Neural cell (in vitro differentiated cells): ENCODE data around the gene EMID1. TPM values are rescaled to one million over a fixed set of nuclear protein-coding genes. Genes with fewer than 3 reads are reported as not detected.

Experiments used
- H2AFZ ChIP-seq: fragments of 200-600, 300-800 bp; sonication (generic), shearing (Covaris generic); 2 replicates; pipeline ENCODE4 v1.6.0; 2014; ENCODE audit warnings: low read depth, mild to moderate bottlenecking, antibody characterized with exemption, low read length, moderate library complexity
- H3F3A ChIP-seq: fragments of 200-600 bp; shearing (Covaris generic); 2 replicates; pipeline ENCODE4 v1.6.1; 2016; ENCODE audit warnings: mild to moderate bottlenecking, moderate library complexity, mixed read lengths, antibody characterized with exemption, low read length; ENCODE audit not compliant: insufficient read depth, poor library complexity, severe bottlenecking
- H3K27ac ChIP-seq: fragments of 200-600, 300-800 bp; sonication (generic), shearing (Covaris generic); 2 replicates; pipeline ENCODE4 v1.5.1; 2014; ENCODE audit warnings: mild to moderate bottlenecking, low read length, moderate library complexity
- H3K27me3 ChIP-seq: fragments of 300-800, 200-600 bp; sonication (generic), shearing (Covaris generic); 2 replicates; pipeline ENCODE4 v1.6.0; 2014; ENCODE audit warnings: mild to moderate bottlenecking, low read depth, low read length, moderate library complexity; ENCODE audit not compliant: insufficient read depth
- H3K36me3 ChIP-seq: fragments of 300-800, 200-600 bp; sonication (generic), shearing (Covaris generic); 2 replicates; pipeline ENCODE4 v1.5.1; 2014; ENCODE audit warnings: mild to moderate bottlenecking, antibody characterized with exemption, low read length, moderate library complexity; ENCODE audit not compliant: insufficient read depth
- H3K4me2 ChIP-seq: fragments of 300-800, 200-600 bp; sonication (generic), shearing (Covaris generic); 2 replicates; pipeline ENCODE4 v1.6.0; 2014; ENCODE audit warnings: mild to moderate bottlenecking, low read length
- H3K4me3 ChIP-seq: fragments of 300-800, 200-600 bp; sonication (generic), shearing (Covaris generic); 2 replicates; pipeline ENCODE4 v1.5.1; 2014; ENCODE audit warnings: mild to moderate bottlenecking, low read length, moderate library complexity
- H3K79me2 ChIP-seq: fragments of 200-600 bp; shearing (Covaris generic); replicated peaks from 2 replicates; pipeline ENCODE4 v1.6.0; 2014; ENCODE audit warnings: mild to moderate bottlenecking, low read length, moderate library complexity; ENCODE audit not compliant: insufficient read depth
- H3K9ac ChIP-seq: fragments of 300-800, 200-600 bp; sonication (generic), shearing (Covaris generic); 2 replicates; pipeline ENCODE4 v1.6.1; 2016; ENCODE audit warnings: mild to moderate bottlenecking, low read length, mixed read lengths
- H3K9me2 ChIP-seq: fragments of 200-600 bp; shearing (Covaris generic); 2 replicates; pipeline ENCODE4 v1.6.1; 2016; ENCODE audit warnings: mild to moderate bottlenecking, low read length, mixed read lengths; ENCODE audit not compliant: insufficient read depth
- H3K9me3 ChIP-seq: fragments of 200-600, 300-800 bp; sonication (generic), shearing (Covaris generic); 2 replicates; pipeline ENCODE4 v1.6.1; 2016; ENCODE audit warnings: mild to moderate bottlenecking, mixed run types, low read length, moderate library complexity, mixed read lengths
- H4K20me1 ChIP-seq: fragments of 200-600 bp; shearing (Covaris generic); 2 replicates; pipeline ENCODE4 v1.6.1; 2016; ENCODE audit warnings: mild to moderate bottlenecking, mixed run types; ENCODE audit not compliant: insufficient read depth
- CTCF ChIP-seq: fragments of 450-650 bp; IDR thresholded peaks from 2 replicates; pipeline ENCODE4 v1.5.1; 2014; ENCODE audit warnings: antibody characterized with exemption, mild to moderate bottlenecking, moderate library complexity; ENCODE audit not compliant: poor library complexity, severe bottlenecking
- EP300 ChIP-seq: fragments of 450-650 bp; conservative IDR thresholded peaks from 2 replicates; pipeline ENCODE4 v1.6.1; 2014; ENCODE audit warnings: antibody characterized with exemption, mild to moderate bottlenecking, moderate library complexity; ENCODE audit not compliant: poor library complexity, severe bottlenecking
- EZH2 ChIP-seq: fragments of 200-600, 300-800 bp; shearing (Covaris generic), sonication (generic); IDR thresholded peaks from 2 replicates; pipeline ENCODE4 v1.6.1; 2014; ENCODE audit warnings: antibody characterized with exemption, low read length, borderline replicate concordance, mild to moderate bottlenecking; ENCODE audit not compliant: insufficient read depth, poor library complexity, severe bottlenecking
- MXI1 ChIP-seq: fragments of 450-650 bp; conservative IDR thresholded peaks from 2 replicates; pipeline ENCODE4 v1.6.1; 2014; ENCODE audit warnings: antibody characterized with exemption, mild to moderate bottlenecking; ENCODE audit not compliant: poor library complexity, severe bottlenecking
- POLR2AphosphoS5 ChIP-seq: IDR thresholded peaks from 2 replicates; pipeline ENCODE4 v1.6.1; 2012
- RAD21 ChIP-seq: fragments of 450-650 bp; conservative IDR thresholded peaks from 2 replicates; pipeline ENCODE4 v1.6.1; 2014; ENCODE audit warnings: antibody characterized with exemption, mild to moderate bottlenecking, moderate library complexity
- REST ChIP-seq: IDR thresholded peaks from 2 replicates; pipeline ENCODE4 v1.6.1; 2012; ENCODE audit warnings: borderline replicate concordance
- SMC3 ChIP-seq: fragments of 450-650 bp; conservative IDR thresholded peaks from 2 replicates; pipeline ENCODE4 v1.6.1; 2014; ENCODE audit warnings: antibody characterized with exemption, mild to moderate bottlenecking, moderate library complexity; ENCODE audit not compliant: poor library complexity
- TAF1 ChIP-seq: IDR thresholded peaks from 2 replicates; pipeline ENCODE4 v1.6.1; 2012; ENCODE audit warnings: low read depth
- polyA plus RNA-seq: library from polyadenylated mRNA; depleted of rRNA; stranded (reverse); fragments of >200 nt; gene quantifications from 2 replicates; pipeline ENCODE4 v1.2.3, GENCODE V29; 2014

Gene EMID1
- polyA plus RNA-seq, 1 donor from 2014 or later: 14.1 TPM

GRCh38 chr22:29269230-29269604, 63.5 kb downstream of the EMID1 start:
- Histone ChIP-seq H3K9me2 (no peaks in the 10 kb centered on the region), H3K36me3 (peaks cover 2% of the 10 kb centered on the region), H3K27me3 (no peaks in the 10 kb centered on the region), H3F3A (no peaks in the 10 kb centered on the region), H3K4me3 (peak overlapping the region; percentile 91), H3K4me2 (peak overlapping the region; percentile 83), H3K79me2 (peaks cover 77% of the 10 kb centered on the region), H2AFZ (no peak overlapping the region), H3K9me3 (no peaks in the 10 kb centered on the region), H3K9ac (peak overlapping the region; percentile 98), H3K27ac (peak overlapping the region; percentile 98), H4K20me1 (peaks cover 31% of the 10 kb centered on the region)
- TF ChIP-seq REST (no peak), EZH2 (no peak), POLR2AphosphoS5 (no peak), EP300 (no peak), SMC3 (no peak), TAF1 (no peak), MXI1 (no peak), CTCF (no peak), RAD21 (no peak)

DNA sequence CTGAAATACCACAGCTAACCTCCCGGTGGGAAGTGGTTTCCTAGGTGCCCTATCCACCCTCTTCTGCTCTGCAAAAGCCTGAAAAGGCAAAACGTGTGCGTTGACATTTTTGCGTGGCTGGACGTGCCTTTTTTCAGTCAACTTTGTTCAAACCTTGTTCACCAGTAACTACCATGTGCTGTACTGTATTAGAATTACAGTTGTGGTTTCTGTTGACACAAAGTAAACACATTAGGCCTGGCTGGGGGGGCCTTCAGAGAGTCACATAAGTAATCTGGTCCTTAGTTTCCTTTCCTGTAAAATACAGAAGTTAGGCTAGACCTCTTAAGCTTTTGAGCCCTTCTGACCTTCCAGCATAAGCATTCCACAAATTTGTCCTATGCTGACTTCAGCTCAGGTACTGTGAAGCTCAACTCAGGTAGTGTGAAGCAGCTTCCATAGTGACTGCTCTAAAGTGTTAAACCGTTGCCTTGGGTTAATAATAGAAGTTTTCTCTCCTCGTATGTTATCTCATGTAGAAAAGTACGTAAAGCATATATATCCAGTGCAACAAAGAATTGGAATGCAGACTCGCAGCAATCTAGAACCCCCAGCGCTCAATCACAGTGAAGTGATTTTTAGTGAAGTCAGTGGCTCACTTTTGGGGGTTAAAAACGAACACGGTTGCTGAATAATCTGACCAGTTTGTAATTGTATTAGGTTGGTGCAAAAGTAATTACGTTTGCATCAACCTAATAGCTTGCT, 64.2 kb downstream of the EMID1 start:
- no peaks in the 10 kb centered on the region for H3K9me3 ChIP-seq
- no peaks in the 10 kb centered on the region for H3K27me3 ChIP-seq
- H4K20me1 ChIP-seq: peaks cover 31% of the 10 kb centered on the region
- no peak for TF ChIP-seq SMC3
- no peak for TF ChIP-seq TAF1
- TF ChIP-seq RAD21: no peak
- no peaks in the 10 kb centered on the region for H3F3A ChIP-seq
- H3K9ac ChIP-seq: peak overlapping the region; percentile 98
- peak overlapping the region; percentile 83 for H3K4me2 ChIP-seq
- H3K79me2 ChIP-seq: peaks cover 84% of the 10 kb centered on the region
- peak overlapping the region; percentile 91 for H3K4me3 ChIP-seq
- peaks cover 6% of the 10 kb centered on the region for H3K36me3 ChIP-seq
- no peak overlapping the region for H3K27ac ChIP-seq
- no peak overlapping the region for H2AFZ ChIP-seq
- no peaks in the 10 kb centered on the region for H3K9me2 ChIP-seq
